GM18505 (cell line): Measurements from ENCODE around the gene PPIF.

Source experiments
- ATAC-seq: cut with Tn5 transposase; IDR thresholded peaks from one replicate; pipeline ENCODE4 v1.9.1; 2021; ENCODE audit not compliant: unreplicated experiment
- POLR2A ChIP-seq: IDR thresholded peaks from 4 replicates; pipeline ENCODE4 v1.6.1; 2011; ENCODE audit warnings: borderline replicate concordance; ENCODE audit not compliant: insufficient read depth, insufficient read length; ENCODE audit errors: extremely low read depth

PPIF gene

DNA sequence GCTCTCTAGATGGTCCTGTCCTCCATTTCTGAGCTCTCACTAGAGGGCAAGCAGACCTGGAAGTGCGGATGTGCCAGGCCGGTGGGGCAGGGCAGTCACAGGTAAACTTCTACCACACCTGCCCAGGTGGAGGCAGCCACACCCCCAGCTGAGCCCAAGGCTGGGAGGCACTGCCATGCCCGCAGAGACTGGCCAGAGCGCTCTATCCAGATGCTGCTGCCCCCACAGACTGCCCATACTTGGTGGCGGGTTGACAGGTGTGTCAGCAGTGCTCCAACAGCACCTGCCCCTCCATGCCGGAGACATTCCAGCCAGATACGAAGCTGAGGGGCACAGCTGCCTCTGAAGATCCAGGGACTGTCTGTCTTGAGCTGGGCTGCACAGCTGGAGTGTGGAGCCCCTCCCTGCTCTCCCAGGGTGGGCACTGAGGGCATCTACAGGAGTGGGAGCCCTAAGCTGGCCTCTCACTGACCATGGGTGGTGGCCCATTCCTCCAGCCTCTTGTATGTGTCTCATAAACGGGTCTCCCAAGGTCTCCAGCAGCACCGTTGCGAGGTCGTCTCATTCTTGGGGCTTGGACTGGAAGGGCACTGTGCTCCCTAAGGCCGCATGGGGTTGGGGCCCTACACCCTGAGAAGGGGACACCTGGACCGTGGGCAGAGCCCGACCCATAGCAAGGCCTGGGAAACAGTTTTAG, 38.2 kb upstream of the PPIF start:
- TF ChIP-seq POLR2A: no peak
- ATAC-seq: no peak

DNA sequence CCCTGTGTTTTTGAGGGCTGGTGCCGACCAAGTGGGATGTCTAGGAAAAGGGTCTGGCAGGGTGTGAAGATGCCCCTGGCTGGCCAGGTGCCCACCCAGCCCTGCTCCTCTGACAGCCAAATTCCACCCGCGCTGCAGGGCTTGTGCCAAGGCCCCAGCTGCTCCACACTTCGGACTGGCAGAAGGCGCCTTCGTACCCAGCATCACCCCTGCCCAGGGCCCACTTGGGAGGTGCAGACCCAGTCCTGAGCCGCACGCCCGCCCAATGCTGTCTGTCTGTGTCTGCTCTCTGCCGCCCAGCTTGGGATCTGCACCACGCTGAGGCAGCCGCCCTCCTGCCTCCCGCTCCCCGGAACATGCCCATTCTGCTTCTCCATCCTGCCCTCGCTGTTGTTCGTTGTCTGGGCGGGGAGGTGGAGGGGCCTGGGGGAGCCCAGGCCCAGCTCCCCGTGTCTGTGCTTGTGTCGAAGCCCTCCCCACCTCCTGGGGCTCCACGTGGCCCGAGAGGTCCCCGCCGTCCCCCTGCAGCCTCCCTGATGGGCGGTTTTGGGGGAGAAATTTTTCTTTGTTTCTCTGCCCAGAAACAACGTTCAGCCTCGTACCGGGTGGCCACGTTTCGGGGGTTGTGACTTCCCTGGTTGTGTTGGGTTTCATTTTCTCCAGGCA, 36.9 kb upstream of the PPIF start:
- no peak for ATAC-seq
- no peak for TF ChIP-seq POLR2A

DNA sequence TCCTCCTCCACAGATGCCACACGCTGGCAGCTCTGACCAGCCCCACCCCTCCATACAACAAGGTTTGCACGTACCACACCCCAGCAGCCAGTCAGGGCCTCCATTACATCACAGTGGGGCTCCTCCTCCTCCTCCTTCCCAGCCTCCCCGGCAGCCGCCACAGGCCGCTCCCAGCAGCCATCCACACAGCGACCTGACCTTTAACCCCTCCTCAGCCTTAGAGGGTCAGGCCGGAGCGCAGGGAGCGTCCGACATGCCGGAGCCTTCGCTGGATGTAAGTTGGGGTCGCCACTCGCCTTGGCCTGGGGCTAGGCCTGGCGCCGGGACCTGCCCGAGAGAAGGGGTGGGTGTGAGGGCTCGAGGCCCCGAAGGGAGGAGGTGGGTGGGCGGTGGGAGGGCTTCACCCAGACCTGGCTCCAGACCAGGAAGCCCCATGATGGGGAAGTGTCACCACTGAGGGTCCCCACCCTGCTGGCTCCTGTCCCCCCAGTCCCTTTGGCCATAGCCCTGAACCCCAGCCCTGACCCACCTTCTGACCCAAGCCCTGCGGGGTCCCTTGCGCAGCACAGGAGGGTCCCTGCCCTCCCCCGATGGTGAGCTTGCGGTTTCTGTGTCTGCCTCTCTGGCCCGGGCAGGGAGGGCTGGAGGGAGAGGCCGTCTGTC, 36.2 kb upstream of the PPIF start:
- no peak for ATAC-seq
- TF ChIP-seq POLR2A: no peak

DNA sequence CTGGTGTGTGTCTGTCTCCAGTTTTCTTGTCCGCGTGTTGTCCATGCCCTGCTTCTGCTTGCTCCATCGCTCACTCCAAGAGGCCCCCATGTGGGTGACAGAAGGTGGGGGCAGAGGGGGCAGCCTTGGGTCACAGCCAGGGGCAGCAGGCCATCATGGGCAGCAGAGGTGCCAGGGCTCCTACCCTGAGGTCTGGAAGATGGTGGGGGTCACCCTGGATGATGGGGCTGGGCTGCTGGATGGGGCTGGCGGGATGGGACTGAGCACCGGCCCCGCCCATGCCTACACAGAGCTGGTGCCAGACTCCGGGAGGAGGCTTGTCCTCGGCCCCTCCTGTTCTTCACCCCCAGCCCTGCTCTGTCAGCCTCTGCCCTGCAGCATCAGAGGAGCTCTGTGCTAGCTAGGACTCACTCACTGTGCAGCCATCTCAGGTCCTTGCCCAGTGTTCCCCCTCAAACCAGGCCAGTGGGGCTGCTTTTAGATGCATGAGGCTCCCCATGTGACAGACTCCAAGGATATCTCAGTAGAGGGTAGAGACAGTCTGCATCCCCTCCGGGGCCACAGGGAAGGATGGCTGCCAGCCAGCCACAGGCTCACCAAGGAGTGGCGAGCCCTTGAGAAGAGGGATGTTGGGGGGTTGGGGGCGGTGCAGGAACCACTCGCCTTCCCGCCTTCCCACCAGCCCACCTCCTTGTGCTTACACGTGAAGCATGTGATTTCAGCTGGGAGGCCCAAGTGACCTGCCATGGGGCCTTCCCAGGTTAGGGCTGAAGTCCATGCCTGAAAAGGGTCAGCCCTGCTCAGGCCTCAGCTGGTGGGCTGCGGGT, 35.5 kb upstream of the PPIF start:
- no peak for TF ChIP-seq POLR2A
- ATAC-seq: no peak

DNA sequence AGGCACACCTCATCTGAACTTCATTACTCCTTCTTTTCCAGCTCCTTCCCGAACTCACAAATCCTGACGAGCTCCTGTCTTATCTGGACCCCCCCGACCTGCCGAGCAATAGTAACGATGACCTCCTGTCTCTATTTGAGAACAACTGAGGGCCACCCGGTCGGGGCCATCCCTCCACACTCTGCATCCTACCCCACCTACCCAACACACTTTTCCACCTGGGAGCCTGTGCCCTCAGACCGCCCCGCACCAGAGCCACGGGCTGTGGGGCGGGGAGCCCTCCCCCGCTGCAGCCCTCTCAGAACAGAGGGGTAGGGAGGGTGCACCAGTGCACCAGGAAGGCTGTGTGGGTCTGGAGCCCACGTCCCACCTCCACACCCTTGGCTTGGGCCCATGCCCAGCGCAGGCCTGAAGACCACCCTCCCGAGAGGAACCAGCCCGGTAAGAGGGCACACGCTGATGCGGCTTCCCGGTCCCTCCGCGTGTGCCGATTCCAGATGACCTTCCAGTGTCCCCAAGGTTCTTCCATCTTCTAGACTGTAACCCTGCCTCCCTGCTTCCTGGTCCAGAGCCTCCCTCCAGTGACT, 34.6 kb upstream of the PPIF start:
- ATAC-seq: no peak
- TF ChIP-seq POLR2A: no peak

DNA sequence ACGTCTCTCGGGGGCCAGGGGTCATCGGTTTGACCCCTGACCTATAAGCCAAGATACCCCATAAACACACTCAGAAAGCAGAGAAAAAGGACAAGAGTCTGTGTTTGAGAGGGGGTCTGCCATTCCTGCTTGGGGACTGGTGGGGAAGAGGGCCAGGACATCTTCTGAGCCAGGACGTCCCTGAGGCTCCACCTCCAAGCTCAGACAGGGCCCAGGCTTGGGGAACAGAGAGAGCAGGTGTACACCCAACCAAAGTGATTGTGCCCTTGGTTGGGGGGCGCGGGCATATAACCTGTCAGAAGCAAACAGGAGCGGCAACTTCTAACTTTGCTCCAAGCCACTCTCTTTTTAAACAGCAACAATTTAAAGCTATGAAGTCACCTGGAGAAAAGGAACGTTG, 33.9 kb upstream of the PPIF start:
- no peak for ATAC-seq
- TF ChIP-seq POLR2A: no peak

DNA sequence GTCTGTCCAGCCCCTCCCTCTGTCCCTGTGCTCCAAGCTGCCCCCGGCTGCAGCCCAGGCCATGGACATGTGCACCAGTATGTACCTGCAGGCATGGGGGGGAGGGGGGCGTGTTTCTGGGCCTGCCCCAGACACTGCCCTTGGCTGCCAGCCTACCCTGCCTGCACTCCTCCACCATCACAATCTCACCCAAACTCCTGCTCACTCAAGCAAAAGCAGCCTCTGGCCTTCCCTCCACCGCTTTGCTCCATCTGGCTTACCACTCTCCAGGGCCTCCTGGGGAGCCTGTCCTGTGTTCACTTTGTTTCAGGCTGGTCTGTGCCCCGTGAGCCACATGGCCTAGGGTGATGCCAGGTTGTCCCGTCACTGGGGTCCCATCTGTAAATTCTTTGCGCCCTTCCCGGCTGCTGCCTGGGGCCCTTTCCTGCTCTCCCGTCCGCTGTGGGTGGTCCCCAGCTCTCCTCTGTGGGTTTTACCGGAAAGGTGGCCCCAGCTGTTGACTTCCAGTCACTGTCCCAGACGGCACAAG, 33.3 kb upstream of the PPIF start:
- no peak for TF ChIP-seq POLR2A
- ATAC-seq: no peak

DNA sequence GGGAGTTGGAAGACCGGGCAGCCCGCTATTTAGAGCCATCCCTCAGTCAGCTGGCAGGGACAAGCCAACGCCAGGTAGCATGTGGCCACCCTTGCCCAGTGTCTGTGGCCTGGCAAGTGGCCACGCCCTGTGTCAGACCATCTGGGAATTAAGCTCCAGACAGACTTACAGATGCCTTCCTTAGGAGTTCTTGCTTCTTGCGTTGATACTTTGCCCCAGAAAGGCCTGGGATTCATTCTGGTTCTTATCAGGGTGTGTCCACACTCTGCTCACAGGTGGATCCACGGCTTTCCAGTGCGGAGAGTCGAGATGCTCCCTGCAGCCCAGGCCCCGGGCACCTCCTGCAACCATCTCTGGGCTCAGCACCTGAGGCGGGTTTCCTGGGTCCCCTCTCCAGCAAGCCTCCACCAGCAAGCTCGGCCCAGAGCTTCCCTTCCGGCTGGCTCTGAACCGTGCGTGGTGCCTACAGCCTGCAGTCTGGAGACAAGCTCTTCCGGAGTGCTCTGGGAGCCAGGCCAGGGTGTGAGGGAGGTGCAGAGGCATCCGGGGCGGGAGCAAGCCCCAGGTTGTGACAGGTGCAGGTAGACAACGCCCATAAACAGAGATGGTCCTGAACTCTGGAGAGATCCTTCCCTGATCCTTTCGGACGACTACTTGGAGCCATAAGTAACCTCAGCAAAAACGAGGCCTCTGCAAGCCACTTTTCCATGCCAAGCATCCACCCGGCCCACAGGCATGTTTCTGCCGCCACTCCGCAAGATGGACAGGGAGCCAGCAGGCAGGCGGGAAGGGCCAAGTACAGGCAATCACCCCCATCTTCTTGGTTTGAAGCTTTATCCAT, 32.3 kb upstream of the PPIF start:
- no peak for TF ChIP-seq POLR2A
- no peak for ATAC-seq

DNA sequence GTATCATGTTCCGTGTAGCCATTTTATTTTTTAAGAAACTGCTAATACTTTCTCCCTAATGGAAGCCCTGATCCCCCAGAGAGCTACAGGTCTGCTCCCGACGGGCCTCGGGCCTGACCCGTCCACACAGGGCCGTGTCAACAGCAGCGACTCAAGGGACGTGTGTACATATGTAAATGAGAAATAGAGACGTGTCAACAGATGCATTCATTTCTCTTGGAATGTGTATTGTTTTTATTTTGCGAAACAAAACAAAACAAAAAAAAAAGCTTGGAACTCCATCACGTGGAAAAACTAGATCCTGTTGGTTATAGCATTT, 31.7 kb upstream of the PPIF start:
- no peak for TF ChIP-seq POLR2A
- ATAC-seq: no peak

DNA sequence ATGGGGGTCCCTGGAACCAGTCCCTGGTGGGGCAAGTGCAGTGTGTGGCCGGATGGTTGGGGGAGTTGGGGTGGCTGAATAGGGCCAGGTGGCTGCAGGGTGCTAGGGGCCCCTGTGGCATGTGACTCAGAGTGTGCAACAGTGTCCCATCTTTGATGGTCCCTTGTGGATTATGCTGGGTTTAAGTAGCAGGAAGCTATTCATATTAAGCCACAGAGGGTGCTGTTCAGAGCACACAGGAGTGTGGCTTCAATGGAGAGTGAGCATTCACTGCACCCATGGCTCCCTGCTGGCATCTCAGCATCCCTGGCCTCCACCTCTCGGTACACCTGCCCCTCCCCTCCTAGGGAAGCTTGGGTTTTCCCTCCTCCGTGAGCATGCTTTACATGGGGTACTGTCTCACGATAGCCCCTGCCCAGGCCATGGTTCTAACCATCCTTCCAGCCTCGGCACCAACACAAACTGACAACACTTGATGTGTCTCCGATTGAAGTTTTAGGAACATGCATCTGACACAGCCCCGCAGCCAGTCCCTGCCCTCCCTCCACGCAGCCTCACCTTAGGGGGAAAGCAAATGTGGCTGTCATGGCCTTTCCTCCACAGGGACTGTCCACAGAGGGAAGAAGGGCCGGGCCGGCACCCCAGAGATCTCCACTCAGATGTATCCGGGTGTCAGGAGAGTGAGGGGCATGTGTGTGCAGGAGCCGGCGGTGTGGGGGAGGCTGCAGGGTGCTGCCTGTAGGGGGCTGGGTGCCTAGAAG, 30.4 kb upstream of the PPIF start:
- ATAC-seq: peak; percentile 57
- TF ChIP-seq POLR2A: no peak

DNA sequence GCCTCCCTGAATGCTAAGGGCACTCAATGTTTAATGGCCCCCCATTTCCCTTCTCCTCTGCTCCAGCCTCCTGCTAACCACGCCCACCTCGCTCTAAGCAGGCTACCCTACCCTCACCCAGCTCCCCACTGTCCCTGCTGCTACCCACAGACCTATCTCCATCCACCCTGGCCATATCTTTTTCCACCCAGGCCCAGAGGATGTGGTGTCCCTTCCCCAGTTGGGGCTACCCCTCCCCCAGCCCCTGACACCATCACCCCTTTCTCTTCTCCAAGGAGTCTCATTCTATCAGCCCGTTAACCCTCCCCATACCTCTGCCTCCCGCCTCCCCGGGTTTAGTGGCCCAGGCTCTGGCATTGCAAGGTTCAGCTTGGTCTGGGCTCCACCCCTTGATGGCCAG, 28.9 kb upstream of the PPIF start:
- ATAC-seq: no peak
- no peak for TF ChIP-seq POLR2A

DNA sequence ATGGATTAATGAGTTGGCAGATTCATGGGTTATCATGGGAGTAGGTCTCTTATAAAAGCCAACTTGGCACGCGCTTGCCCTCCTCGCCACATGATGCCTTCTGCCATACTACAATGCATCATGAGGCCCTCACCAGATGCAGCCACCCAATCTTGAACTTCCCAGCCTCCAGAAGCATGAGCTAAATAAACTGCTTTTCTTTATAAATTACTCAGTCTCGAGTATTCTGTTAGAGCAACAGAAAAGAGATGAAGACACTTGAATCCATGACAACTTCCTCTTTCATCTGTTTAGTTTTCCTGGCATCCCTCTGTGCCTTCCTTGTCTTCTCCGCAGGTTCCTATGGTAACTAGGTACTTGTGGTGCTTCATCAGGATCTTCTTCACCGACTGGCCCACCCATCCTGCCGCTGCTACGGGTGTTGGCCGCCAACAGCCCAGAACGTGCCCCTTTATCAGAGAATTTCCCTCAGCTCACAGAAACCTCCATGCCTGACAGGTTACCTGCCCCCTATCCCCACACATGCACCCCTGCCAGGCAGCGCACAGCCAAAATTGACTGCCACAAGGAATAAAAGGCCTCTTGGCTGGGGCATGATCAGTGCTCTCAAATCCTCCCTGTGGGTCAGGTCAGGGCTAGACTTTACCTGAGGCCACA, 28.0 kb upstream of the PPIF start:
- TF ChIP-seq POLR2A: no peak

DNA sequence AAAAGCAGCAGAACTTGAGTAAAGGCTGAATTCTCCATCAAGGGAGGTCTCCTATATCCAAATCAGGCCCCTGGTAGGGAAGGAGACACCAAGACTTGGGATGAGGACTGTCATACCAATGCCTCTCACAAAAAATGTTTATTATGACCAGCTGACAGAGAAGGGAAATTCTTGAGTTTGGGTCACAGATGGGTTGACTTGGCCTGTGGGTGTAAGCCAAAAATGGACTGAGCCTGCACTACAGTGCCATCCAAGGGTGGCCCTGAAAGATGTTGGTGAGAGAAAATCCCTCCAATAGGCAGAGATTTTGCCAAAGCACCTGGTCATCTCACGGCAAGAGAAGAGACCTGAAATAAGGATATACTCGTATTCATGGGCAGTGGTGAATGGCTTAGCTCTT, 27.0 kb upstream of the PPIF start:
- no peak for TF ChIP-seq POLR2A
- no peak for ATAC-seq

More for the DNA sequence above, 28.0 kb upstream of the PPIF start:
- no peak for ATAC-seq
